Measurements from ENCODE around the gene RYR1. TPM values are rescaled to one million over a fixed set of nuclear protein-coding genes. Genes with fewer than 3 reads are reported as not detected.

RYR1 gene
- total and polyA plus RNA-seq, 2 experiments from 2014 or later: under 0.01 TPM; not detected in 1

DNA sequence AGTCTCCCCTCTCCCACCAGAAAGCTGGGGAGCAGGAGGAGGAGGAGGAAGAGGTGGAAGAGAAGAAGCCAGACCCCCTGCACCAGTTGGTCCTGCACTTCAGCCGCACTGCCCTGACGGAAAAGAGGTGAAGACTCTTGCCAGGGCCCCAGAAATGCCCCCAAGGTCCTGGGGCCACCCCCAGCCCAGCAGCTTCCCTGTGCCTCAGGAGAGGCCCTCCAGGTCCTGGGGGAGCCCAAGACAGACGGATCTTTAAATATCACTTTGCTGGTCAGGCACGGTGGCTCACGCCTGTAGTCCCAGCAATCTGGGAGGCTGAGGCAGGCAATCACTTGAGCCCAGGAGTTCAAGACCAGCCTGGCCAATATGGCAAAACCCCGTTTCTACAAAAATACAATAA is 95.4 kb downstream of the RYR1 start:
- no peaks in the 10 kb centered on the region for H3K9me3 ChIP-seq (ENCODE audit: low read depth)
- 68 to 71% methylated on average over 6 of the region's 6 CpGs for WGBS, 2 experiments (ENCODE audit: low coverage in 1 of 2, low lambda C conversion rate in 2 of 2, missing lambda C conversion rate in 2 of 2)
- H3K27me3 ChIP-seq (replicated peaks; ENCODE audit: insufficient read depth): 0 out of 2 replicates have a peak, but pooled peaks cover 3% of the 10 kb centered on the region
- H3K36me3 ChIP-seq (ENCODE audit: low read depth): no peaks in the 10 kb centered on the region
- no peak overlapping the region for H3K4me2 ChIP-seq (ENCODE audit: unreplicated experiment)
- no peak overlapping the region for H3K9ac ChIP-seq
- H4K20me1 ChIP-seq (ENCODE audit: insufficient read depth): no peaks in the 10 kb centered on the region
- in situ Hi-C loops (cut with MboI): no loop called here
- no peak overlapping the region for H3K4me3 ChIP-seq
- H3K9me2 ChIP-seq (ENCODE audit: insufficient read depth): no peaks in the 10 kb centered on the region
- no peak overlapping the region for H3K27ac ChIP-seq
- H2AFZ ChIP-seq: no peak overlapping the region
- H3K79me2 ChIP-seq (ENCODE audit: insufficient read depth): no peaks in the 10 kb centered on the region
- TF ChIP-seq EZH2 (IDR thresholded peaks at IDR 0.05; ENCODE audit: insufficient read depth, poor library complexity, severe bottlenecking): no peak
- TF ChIP-seq EZH2phosphoT487 (IDR thresholded peaks at IDR 0.05; ENCODE audit: insufficient read depth, low read depth): no peak
- H3K4me1 ChIP-seq (ENCODE audit: insufficient read depth): no peaks in the 10 kb centered on the region
- DNase-seq: no peak
- H3F3A ChIP-seq (ENCODE audit: insufficient read depth): no peaks in the 10 kb centered on the region

DNA sequence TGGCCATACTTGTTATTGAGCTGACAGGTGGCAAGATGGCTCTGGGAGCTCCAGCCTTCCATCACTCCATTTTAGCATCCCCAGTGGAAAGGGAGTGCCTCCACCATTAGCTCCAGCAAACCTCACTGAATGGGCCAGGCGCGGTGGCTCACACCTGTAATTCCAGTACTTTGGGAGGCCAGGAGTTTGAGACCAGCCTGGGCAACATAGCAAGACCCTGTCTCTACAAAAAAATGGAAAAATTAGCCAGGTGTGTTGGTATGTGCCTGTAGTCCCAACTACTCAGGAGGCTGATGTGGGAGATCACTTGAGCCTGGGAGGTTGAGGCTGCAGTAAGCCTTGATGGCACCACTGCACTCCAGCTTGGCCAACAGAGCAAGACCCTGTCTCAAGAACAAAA is 98.0 kb downstream of the RYR1 start:
- TF ChIP-seq EZH2 (IDR thresholded peaks at IDR 0.05; ENCODE audit: insufficient read depth, poor library complexity, severe bottlenecking) (no peak), EZH2phosphoT487 (IDR thresholded peaks at IDR 0.05; ENCODE audit: insufficient read depth, low read depth) (no peak)
- no peak for DNase-seq
- H3K4me2 ChIP-seq (ENCODE audit: unreplicated experiment): no peak overlapping the region
- H2AFZ ChIP-seq: no peak overlapping the region
- no peaks in the 10 kb centered on the region for H3F3A ChIP-seq (ENCODE audit: insufficient read depth)
- no peaks in the 10 kb centered on the region for H3K9me3 ChIP-seq (ENCODE audit: low read depth)
- no peaks in the 10 kb centered on the region for H3K4me1 ChIP-seq (ENCODE audit: insufficient read depth)
- no peak overlapping the region for H3K9ac ChIP-seq
- no peaks in the 10 kb centered on the region for H3K9me2 ChIP-seq (ENCODE audit: insufficient read depth)
- in situ Hi-C loops (cut with MboI): no loop called here
- H3K27me3 ChIP-seq (replicated peaks; ENCODE audit: insufficient read depth): 0 out of 2 replicates have a peak, but pooled peaks cover 3% of the 10 kb centered on the region
- H4K20me1 ChIP-seq (ENCODE audit: insufficient read depth): no peaks in the 10 kb centered on the region
- H3K4me3 ChIP-seq: no peak overlapping the region
- 89 to 91% methylated on average over 2 of the region's 2 CpGs for WGBS, 2 experiments (ENCODE audit: low coverage in 1 of 2, low lambda C conversion rate in 2 of 2, missing lambda C conversion rate in 2 of 2)
- H3K79me2 ChIP-seq (ENCODE audit: insufficient read depth): no peaks in the 10 kb centered on the region
- H3K36me3 ChIP-seq (ENCODE audit: low read depth): no peaks in the 10 kb centered on the region
- no peak overlapping the region for H3K27ac ChIP-seq

DNA sequence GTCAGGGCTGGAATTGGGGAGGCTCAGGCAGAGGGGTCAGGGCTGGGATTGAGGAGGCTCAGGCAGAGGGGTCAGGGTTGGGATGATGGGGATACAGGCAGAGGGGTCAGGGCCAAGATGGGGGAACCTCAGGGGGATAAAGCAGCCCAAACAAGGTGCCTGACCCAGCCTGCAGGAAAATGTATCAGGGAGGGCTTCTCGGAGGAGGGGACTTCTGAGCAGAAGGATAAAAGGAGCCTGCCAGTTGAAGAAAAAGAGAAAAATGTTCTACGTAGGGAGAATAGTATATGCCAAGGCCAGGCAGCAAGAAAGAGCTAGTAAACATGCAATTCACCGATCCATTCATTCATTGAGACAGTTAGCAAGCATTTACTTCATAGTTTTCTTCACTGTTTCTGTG is 99.4 kb downstream of the RYR1 start:
- Histone ChIP-seq H3K4me1 (ENCODE audit: insufficient read depth) (no peaks in the 10 kb centered on the region), H3K9ac (no peak overlapping the region), H3K27ac (no peak overlapping the region), H3K79me2 (ENCODE audit: insufficient read depth) (no peaks in the 10 kb centered on the region), H3K9me2 (ENCODE audit: insufficient read depth) (no peaks in the 10 kb centered on the region), H3K27me3 (replicated peaks; ENCODE audit: insufficient read depth) (0 out of 2 replicates have a peak, but pooled peaks cover 3% of the 10 kb centered on the region), H3K9me3 (ENCODE audit: low read depth) (no peaks in the 10 kb centered on the region), H3K4me2 (ENCODE audit: unreplicated experiment) (no peak overlapping the region), H3K4me3 (no peak overlapping the region), H2AFZ (no peak overlapping the region), H4K20me1 (ENCODE audit: insufficient read depth) (no peaks in the 10 kb centered on the region), H3K36me3 (ENCODE audit: low read depth) (no peaks in the 10 kb centered on the region), H3F3A (ENCODE audit: insufficient read depth) (no peaks in the 10 kb centered on the region)
- no peak for DNase-seq
- 52 to 57% methylated on average over 3 of the region's 3 CpGs for WGBS, 2 experiments (ENCODE audit: low coverage in 1 of 2, low lambda C conversion rate in 2 of 2, missing lambda C conversion rate in 2 of 2)
- TF ChIP-seq EZH2 (IDR thresholded peaks at IDR 0.05; ENCODE audit: insufficient read depth, poor library complexity, severe bottlenecking) (no peak), EZH2phosphoT487 (IDR thresholded peaks at IDR 0.05; ENCODE audit: insufficient read depth, low read depth) (no peak)
- in situ Hi-C loops (cut with MboI): no loop called here

DNA sequence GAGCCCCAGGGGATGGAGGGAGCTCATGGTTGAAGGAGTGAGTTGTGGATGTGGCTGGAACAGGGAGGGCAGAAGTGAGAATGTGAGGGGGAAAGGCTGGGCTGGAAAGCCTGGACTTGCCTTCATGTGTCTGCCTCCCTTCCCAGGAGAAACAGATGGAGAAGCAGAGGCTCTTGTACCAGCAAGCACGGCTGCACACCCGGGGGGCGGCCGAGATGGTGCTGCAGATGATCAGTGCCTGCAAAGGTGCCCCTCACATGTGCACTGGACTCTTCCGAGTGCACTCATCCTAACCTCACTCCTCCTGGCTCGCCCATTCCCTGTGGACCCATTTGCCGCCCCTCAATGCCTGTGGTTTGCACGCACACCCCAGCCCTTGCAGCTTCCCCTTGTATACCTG is 101.1 kb downstream of the RYR1 start:
- in situ Hi-C loops (cut with MboI): no loop called here
- WGBS, 2 experiments (ENCODE audit: low coverage in 1 of 2, low lambda C conversion rate in 2 of 2, missing lambda C conversion rate in 2 of 2): 47 to 55% methylated on average over 8 of the region's 8 CpGs
- no peaks in the 10 kb centered on the region for H4K20me1 ChIP-seq (ENCODE audit: insufficient read depth)
- DNase-seq: no peak
- H3K79me2 ChIP-seq (ENCODE audit: insufficient read depth): no peaks in the 10 kb centered on the region
- no peaks in the 10 kb centered on the region for H3F3A ChIP-seq (ENCODE audit: insufficient read depth)
- TF ChIP-seq EZH2phosphoT487 (IDR thresholded peaks at IDR 0.05; ENCODE audit: insufficient read depth, low read depth): no peak
- TF ChIP-seq EZH2 (IDR thresholded peaks at IDR 0.05; ENCODE audit: insufficient read depth, poor library complexity, severe bottlenecking): no peak
- no peak overlapping the region for H2AFZ ChIP-seq
- no peaks in the 10 kb centered on the region for H3K36me3 ChIP-seq (ENCODE audit: low read depth)
- H3K4me3 ChIP-seq: no peak overlapping the region
- H3K27ac ChIP-seq: no peak overlapping the region
- no peak overlapping the region for H3K9ac ChIP-seq
- no peaks in the 10 kb centered on the region for H3K9me3 ChIP-seq (ENCODE audit: low read depth)
- no peaks in the 10 kb centered on the region for H3K4me1 ChIP-seq (ENCODE audit: insufficient read depth)
- H3K9me2 ChIP-seq (ENCODE audit: insufficient read depth): no peaks in the 10 kb centered on the region
- 0 out of 2 replicates have a peak, but pooled peaks cover 1% of the 10 kb centered on the region for H3K27me3 ChIP-seq (replicated peaks; ENCODE audit: insufficient read depth)
- no peak overlapping the region for H3K4me2 ChIP-seq (ENCODE audit: unreplicated experiment)

DNA sequence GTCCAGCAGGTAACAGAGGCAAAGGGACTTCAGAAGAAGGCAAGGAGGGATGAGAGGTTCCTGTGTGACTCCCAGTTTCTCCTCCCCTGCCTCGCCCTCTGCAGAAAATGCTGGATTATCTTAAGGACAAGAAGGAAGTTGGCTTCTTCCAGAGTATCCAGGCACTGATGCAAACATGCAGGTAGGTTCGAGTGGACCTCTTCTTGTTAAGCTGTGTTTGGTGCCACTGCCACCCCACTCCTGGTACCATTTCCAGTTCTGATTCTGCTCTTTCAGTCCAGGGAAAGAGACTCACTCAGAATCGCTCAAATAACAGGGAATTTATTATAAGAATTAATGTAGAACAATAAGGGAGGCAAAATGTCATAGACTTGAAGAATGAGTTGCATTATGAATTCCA is 101.7 kb downstream of the RYR1 start:
- Histone ChIP-seq H2AFZ (no peak overlapping the region), H3K9ac (no peak overlapping the region), H3F3A (ENCODE audit: insufficient read depth) (no peaks in the 10 kb centered on the region), H3K4me1 (ENCODE audit: insufficient read depth) (no peaks in the 10 kb centered on the region), H4K20me1 (ENCODE audit: insufficient read depth) (no peaks in the 10 kb centered on the region), H3K27ac (no peak overlapping the region), H3K79me2 (ENCODE audit: insufficient read depth) (no peaks in the 10 kb centered on the region), H3K9me2 (ENCODE audit: insufficient read depth) (no peaks in the 10 kb centered on the region), H3K27me3 (replicated peaks; ENCODE audit: insufficient read depth) (no peaks in the 10 kb centered on the region), H3K9me3 (ENCODE audit: low read depth) (no peaks in the 10 kb centered on the region), H3K36me3 (ENCODE audit: low read depth) (no peaks in the 10 kb centered on the region), H3K4me2 (ENCODE audit: unreplicated experiment) (no peak overlapping the region), H3K4me3 (no peak overlapping the region)
- DNase-seq: no peak
- TF ChIP-seq EZH2phosphoT487 (IDR thresholded peaks at IDR 0.05; ENCODE audit: insufficient read depth, low read depth) (no peak), EZH2 (IDR thresholded peaks at IDR 0.05; ENCODE audit: insufficient read depth, poor library complexity, severe bottlenecking) (no peak)
- in situ Hi-C loops (cut with MboI): no loop called here
- 23 to 32% methylated on average over 3 of the region's 3 CpGs for WGBS, 2 experiments (ENCODE audit: low coverage in 1 of 2, low lambda C conversion rate in 2 of 2, missing lambda C conversion rate in 2 of 2)

All from GM23248 (cell line).